ENCODE measurements around the gene ZSWIM2. TPM values are rescaled to one million over a fixed set of nuclear protein-coding genes. Genes with fewer than 3 reads are reported as not detected.
A peak's percentile ranks its signal among the peaks of the same experiment; 100 is the strongest.
"Not testable (repeated sequence)": the region's sequence is repeated elsewhere in the genome, so short reads cannot be mapped to it uniquely, and the experiment has no call there.

Gene ZSWIM2, protein sequence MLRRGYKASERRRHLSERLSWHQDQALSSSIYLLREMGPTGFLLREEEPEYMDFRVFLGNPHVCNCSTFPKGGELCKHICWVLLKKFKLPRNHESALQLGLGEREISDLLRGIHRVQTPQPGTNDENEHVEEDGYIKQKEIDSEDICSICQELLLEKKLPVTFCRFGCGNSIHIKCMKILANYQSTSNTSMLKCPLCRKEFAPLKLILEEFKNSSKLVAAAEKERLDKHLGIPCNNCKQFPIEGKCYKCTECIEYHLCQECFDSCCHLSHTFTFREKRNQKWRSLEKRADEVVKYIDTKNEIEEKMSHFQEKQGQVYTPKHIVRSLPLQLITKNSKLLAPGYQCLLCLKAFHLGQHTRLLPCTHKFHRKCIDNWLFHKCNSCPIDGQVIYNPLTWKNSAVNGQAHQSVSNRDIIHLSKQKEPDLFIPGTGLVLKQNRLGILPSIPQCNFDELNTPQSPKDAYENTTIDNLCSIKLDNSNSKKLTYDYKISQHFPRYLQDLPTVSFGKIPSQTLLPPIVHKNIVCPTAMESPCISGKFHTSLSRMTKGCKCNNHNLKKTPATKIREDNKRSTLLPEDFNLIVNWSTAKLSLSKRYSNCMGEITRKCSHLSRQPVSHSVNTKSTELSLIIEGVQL
- total RNA-seq (2014; rRNA removed; shearing (Covaris generic)), result not detected in 2 replicates

DNA sequence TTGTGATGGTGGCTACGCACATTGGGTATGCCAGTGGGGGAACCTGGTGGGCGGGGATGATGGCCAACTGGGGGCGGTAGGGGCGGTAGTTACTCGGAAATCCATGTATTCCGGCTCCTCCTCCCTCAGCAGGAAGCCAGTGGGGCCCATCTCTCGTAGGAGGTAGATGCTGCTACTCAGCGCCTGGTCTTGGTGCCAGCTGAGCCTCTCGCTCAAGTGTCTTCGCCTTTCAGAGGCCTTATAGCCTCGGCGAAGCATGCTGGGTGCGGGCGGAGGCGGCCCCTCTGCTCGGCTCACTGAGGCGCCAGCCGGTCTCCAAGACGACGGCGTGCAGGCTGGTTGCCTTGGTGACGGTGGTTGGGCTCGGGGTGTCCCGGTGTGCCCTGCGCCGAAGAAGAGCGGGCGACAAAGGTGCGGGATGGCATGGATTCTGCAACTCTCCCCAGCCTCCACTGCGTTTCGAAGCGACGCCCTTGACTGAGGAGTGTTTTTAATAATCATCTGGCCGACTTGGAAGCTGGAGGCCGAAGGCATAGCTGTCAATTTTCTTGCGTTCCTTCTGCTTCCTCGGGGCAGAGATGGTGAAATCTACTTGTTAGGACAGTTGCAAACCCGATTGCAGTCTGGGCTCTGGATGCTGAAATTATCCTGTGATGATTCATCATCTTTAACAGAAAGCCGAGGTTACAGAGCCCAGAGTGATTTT lies at the start of gene ZSWIM2:
Gene ZSWIM2, minus strand, starts transcription at position 298 of the 706 bp plus-strand sequence. Its CDS starts 40 bp downstream, at position 258.
- peak; percentile 70 for DNase-seq (ENCODE audit: low read depth)

DNA sequence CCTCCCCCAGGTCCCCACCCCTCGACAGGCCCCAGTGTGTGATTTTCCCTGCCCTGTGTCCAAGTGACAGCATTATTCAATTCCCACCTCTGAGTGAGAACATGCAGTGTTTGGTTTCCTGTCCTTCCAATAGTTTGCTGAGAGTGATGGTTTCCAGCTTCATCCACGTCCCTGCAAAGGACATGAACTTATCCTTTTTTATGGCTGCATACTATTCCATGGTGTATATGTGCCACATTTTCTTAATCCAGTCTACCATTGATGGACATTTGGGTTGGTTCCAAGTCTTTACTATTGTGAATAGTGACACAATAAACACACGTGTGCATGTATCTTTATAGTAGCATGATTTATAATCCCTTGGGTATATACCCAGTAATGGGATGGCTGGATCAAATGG lies 47.2 kb upstream of the ZSWIM2 start:
- not testable (repeated sequence) for DNase-seq (ENCODE audit: low read depth)

DNA sequence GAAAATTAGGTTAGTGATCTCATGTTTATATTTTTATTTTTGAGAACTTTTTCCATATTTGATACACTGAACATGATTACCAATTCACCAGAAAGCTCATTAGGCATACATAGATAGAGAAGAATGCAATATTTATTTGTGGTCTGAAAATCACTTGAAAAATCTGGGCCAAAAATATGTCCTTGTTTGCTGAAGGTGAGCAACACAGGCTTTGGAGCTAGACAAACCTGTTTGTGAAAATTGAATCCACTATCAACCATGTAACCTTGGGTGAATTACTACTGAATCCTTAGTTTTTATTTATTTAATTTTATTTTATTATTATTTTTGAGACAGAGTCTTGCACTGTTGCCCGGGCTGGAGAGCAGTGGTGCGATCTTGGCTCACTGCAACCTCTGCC lies 46.5 kb upstream of the ZSWIM2 start:
- DNase-seq (ENCODE audit: low read depth), result no peak

- DNase-seq (ENCODE audit: low read depth), result no peak
Observed at GRCh38 chr2:186894478-186894877, 45.5 kb upstream of the ZSWIM2 start.

DNA sequence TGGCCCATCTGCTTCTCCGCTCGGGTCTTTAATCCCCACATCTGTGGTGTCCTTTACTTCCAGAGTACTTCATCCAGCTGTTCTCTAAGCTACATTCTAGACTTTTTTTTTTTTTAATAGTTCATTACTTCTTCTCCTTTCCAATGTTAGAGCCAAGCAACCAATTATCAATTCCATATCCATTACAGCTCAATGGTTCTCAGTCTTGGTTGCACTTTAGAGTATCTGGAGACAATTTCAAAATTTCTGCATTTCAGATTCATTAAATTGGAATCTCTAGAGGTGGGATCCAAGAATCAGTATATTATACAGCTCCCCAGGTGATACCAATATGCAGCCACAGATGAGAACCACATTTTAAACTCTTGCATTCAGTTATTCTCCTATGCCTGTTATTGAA lies 43.9 kb upstream of the ZSWIM2 start:
- DNase-seq (ENCODE audit: low read depth), result no peak

DNA sequence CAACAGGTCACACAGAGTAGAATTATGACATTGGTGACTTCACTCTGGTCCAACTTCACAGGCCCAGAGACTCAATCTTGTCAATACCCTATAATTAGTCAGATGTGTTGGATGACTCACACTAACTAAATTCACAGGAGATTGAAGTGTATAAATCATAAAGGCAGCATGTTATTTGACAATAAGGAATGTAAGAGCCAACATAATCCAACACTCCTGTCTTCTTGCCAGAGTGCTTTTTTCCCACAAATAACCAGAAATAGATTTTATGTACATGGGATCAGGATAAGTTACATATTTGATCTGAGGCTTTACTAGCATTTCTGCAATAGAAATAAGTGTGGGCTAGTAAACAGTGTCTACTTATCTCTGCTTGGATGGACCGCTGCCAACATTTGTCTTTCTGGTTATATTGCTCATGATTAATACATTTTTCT lies 42.2 kb upstream of the ZSWIM2 start:
- DNase-seq (ENCODE audit: low read depth), result peak; percentile 10

DNA sequence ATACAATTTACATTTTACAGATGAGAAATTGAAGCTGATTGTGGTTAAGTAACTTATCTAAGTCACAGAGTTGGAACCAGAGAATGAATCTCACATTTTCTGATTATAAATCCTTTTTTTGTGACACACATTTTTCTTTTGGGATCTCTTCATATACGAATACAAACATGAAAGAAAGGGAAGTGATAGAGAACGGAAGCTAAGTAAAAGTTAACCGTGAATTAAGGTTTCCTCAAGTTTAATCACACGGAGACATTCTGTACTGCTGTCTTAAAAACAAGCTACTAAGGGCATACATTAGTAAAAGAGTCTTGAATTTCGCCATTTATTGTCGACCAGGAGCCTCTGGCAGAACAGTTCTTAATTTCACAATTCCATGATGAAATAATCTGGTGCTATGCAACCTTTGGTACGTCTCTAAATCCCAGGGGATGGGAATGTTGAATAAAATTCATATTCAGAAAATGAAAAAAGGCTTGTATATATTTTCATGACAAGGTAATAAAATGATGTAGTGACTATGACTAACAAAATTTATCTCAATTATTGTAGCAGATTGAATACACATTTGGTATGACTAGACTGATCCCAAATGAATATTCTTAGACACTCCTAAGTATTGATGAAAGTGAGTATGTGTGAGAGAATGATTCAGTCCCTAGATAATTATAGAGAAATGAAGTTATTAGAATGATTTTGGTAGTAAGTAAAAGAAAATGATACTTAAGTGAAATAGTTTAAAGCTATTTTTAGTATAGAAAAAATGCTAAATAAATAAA lies 40.3 kb upstream of the ZSWIM2 start:
- DNase-seq (ENCODE audit: low read depth), result no peak

DNA sequence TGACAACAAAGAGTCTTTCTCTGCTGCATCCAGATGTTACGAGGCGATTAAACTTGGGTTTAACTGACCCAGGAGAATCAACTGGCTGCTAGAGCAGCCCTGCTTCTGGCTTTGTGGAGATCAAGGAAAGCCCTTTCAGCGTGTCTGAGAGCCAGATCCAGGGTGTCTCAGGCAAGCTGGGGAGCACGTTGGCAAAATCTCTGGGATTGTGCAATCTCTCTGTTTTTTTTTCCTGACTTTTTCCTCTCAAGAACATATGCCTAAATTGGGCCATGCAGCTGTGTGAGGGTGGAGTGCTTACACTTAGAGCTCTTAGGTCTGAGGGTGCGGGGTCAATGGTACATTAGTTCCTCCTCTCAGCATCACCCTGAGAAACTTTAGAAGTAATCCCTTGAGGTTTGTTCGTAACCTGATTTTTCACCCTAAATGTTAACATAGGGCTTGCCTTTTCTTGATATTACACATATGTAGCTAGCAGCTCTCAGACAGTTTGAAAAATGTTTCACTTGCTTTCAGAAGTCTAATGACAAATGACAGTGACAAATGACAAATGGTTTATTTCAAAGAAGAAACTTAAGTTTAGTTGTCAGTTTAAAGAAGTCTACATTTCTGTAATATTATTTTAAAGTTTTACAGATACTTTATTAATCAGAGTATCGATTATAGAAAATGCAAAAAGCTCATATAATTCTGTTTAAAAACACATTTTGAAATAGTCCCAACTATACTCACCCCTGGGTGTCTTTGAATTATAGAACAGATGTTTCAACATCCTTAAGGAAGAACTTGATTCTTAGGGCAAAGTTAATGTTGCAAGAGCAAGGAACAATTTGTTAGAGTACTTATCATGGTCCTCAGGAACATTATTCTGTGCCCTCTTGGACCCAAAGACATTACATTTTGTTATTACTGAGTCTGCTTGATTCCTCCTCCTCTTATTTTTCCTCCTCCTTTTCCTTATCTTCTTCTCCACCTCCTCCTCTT lies 38.4 kb upstream of the ZSWIM2 start:
- DNase-seq (ENCODE audit: low read depth), result no peak

GRCh38 chr2:186884587-186884986 lies 35.6 kb upstream of the ZSWIM2 start:
- no peak for DNase-seq (ENCODE audit: low read depth)

DNA sequence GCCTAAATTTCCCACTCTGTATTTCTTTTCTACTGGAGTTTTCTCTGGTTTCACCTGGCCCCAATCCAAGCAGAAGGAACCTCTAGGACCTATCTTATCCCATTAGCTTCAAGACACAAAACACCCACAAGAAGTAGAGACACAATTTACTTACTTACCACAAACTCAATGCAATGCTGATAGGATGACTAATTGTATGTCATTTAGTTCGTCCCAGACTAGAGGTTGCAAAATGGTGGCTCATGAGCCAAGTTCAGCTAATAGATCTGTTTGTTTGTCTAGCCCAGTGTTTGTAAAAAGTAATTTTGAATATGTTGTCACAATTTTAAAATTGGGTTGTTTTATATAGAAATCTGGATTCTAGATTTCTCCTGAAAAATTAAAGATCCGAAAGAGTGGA lies 34.7 kb upstream of the ZSWIM2 start:
- DNase-seq (ENCODE audit: low read depth), result no peak

GRCh38 chr2:186882511-186883071 lies 33.6 kb upstream of the ZSWIM2 start:
- no peak for DNase-seq (ENCODE audit: low read depth)

DNA sequence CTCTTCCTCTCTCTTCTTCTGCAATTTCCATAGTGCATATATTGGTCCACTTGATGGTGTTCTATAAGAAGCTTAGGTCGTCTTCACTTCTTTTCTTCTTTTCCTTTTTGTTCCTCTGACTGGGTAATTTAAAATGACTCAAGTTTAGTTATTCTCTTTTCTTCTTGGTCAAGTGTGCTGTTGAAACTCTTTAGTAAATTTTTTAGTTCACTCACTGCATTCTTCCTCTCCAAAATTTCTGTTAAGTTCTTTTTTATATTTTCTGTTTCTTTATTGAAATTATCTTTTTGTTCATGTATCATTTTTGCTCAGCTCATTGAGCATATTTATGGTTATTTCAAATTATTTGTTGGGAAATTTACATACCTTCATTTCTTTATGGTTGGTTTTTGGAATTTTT lies 32.7 kb upstream of the ZSWIM2 start:
- DNase-seq (ENCODE audit: low read depth), result no peak

DNA sequence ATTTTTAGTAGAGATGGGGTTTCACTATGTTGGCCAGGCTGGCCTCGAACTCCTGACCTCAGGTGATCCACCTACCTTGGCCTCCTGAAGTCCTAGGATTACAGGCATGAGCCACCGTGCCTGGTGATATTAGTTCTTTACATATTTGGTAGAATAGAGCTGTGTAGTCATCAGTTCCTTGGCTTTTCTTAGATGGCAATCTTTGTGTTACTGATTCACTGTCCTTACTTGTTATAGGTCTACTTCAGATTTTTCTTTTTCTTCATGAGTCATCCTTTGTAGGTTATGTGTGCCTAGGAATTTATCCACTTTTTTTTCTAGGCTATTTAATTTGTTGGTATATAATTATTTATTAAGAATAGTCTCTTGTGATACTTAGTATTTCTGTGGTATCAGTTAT lies 30.3 kb upstream of the ZSWIM2 start:
- DNase-seq (ENCODE audit: low read depth), result no peak

- DNase-seq (ENCODE audit: low read depth), result no peak
Observed at GRCh38 chr2:186874713-186875112, 25.7 kb upstream of the ZSWIM2 start.

DNA sequence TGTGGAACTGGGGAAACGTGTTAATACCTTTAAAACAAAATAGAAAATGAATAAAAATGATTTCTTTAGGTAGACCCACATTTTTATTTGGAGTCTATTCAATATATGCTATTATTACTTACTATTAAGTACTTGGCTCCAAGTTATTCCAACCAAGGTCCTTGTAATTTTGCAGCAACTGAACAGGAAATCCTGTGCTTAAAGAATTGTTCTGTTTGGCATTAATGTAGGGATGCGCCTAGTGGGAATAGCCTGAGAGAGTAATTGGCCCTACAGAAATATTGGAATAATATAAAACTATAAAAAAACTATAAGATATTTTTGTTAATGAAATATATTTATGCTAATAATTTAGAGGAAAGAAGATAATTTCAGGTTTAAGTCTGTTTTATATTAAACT lies 22.9 kb upstream of the ZSWIM2 start:
- no peak for DNase-seq (ENCODE audit: low read depth)

- DNase-seq (ENCODE audit: low read depth), result no peak
Observed at GRCh38 chr2:186868344-186868743, 19.4 kb upstream of the ZSWIM2 start.

GRCh38 chr2:186862869-186863709 lies 14.1 kb upstream of the ZSWIM2 start:
- peak; percentile 20 for DNase-seq (ENCODE audit: low read depth)

DNA sequence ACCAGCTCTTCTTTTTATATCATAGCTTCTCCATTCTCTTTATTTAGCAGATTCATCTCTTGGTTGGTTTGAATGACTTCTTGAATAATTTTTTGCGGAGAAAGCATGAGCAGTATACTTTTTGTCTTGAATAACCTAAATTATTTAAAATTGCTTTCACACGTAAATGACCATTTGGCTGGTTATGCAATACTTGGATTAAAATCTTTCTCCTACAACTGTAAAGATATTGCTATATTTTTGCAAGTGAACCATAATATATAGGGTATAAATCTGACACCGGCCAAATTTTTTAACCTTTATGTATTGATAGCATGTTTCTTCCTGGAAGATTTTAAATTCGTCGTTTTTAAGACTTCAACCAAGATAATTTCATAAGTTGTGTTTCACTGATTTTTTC lies 6.2 kb upstream of the ZSWIM2 start:
- no peak for DNase-seq (ENCODE audit: low read depth)

GRCh38 chr2:186853951-186854350 lies 5.0 kb upstream of the ZSWIM2 start:
- no peak for DNase-seq (ENCODE audit: low read depth)

Data from M059J (cell line).